Left colon (tissue), 2 donors: ENCODE data around the gene RRP15. TPM values are rescaled to one million over a fixed set of nuclear protein-coding genes. Genes with fewer than 3 reads are reported as not detected.
"Not testable (repeated sequence)": the region's sequence is repeated elsewhere in the genome, so short reads cannot be mapped to it uniquely, and the experiment has no call there.

Experiments
- ATAC-seq: fragments of 200-7000 bp; cut with Tn5 transposase; one replicate; pipeline ENCODE4 v1.9.1; 2020; ENCODE audit warnings: mild to moderate bottlenecking, moderate library complexity
- DNase-seq, 2 donors: peaks; one replicate each; pipeline ENCODE4 v3.0.0-alpha.2; 2020
- intact Hi-C, 2 donors: fragments of 100-400 bp; cut with DNase I in 1 of 2; cut with micrococcal nuclease in 1 of 2; formaldehyde crosslinking; loops; one replicate each; pipeline versions ENCODE4 v1.11.2 to v1.14.0; 2022; cut with DNase I, micrococcal nuclease
- total RNA-seq, 2 donors: library from RNA; stranded (reverse); fragmentation: NEBNext Ultra II Directional; extraction: Animal tissue kit (Norgen Biotek cat#: 25700); gene quantifications; one replicate each; pipeline ENCODE4 v1.2.1, GENCODE V29; 2021
- donor health status: DM: no; HTN: no; CAD: no.
- donor health status: DM: yes; HTN: yes; CAD: no.

RRP15 gene
- total RNA-seq, 2 donors from 2014 or later: 7.6 to 13.4 TPM

DNA sequence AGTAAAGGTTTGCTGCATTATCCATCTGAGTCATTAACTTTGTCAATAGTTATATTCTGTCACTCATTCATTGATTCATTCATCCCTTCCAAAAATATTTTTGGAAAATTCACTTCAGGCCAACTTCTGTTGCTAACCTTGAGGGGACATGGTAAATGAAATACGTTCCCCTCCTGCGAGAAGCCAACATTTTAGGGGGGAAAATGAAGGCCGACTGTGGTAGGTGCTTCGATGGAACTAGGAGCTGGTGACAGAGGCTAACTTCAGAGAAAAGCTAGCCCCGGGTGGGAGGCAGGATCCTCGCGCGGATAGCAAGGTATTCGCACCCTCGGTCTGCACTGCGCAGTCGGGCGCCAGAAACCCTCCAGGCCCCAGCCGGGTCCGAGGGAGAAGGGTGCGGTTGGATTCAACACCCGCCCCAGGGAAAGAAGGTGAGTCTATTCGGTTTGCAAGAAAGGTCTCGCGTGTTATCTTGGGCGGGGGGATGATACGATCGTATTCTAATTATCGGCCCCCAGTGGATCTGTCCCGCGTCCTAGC is 646 bp upstream of the RRP15 start:
- DNase-seq (no peak), ATAC-seq (peak; percentile 41)
- intact Hi-C loops: no loop called here

DNA sequence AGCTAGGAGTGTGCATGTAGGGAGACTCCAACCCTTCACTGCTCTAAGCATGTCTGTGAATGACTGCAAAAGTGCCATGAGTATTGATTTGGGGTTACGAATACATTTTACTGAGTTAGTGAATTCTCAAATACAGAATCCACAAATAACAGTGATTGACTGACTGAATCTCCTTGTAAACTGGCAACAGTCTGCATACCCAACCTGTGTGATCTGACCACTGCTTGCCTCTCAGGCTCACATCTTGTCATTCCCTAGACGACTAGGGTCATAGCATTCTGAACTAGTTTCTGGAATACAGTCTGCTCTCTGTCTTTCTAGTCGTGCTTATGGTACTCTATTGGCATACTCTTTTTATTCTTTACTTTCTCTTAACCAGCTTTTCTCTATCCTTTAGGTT is 7.4 kb downstream of the RRP15 start:
- ATAC-seq (no peak), DNase-seq (no peak)
- intact Hi-C loops: no loop called here

DNA sequence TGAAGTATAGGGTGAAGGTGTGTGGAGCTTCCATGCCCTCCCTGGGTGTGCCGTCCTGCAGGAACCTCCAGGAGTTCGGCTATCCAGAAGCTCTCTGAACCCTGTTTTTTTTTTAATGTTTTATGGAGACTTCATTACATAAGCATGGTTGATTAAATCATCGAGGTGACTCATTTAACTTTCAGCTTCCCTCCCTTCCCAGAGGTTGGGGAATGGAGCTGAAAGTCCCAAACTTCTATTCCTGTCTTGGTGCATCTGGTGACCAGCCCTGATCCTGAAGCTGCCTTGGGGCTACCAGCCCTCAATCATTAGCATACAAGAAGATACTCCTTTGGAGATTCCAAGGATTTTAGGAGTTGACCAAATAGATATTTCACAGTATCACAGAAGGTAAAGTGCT is 9.5 kb downstream of the RRP15 start:
- no peak for DNase-seq
- intact Hi-C loops: no loop called here
- no peak for ATAC-seq

DNA sequence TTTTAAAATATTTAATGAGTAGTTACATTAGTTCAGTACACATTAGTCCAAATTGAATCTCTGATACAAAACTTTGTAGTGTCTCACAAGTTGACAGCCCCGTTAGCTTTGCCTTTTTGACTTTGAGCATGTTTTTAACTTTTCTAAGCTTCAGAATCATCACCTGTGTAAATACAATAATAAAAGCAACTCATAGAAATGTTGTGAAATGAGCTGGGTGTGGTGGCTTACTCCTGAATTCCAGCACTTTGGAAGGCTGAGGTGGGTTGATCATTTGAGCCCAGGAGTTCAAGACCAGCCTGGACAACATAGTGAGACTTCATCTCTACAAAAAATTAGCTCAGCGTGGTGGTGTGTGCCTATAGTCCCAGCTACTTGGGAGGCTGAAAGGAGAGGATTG is 11.1 kb downstream of the RRP15 start:
- ATAC-seq (no peak), DNase-seq (no peak)
- intact Hi-C loops: no loop called here

DNA sequence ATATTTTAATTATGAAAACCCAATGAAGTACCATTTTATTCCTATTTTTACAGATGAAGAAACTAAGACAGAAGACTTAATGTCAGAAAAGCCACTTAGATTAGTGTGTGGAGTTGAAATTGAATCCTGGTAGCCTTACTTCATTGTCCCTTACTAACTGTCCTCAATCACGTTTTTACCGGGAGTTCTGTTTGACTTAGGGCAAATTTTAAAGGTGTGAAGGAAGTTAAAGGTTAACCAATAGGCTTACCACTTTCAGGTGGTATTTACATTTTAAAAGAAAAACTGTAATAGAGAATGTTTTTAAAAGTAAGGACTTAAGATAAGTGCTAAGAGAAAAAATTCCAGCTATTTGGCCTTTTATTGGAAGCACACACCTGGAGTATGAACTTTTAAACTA is 12.4 kb downstream of the RRP15 start:
- no peak for ATAC-seq
- no peak for DNase-seq
- intact Hi-C loops: no loop called here

DNA sequence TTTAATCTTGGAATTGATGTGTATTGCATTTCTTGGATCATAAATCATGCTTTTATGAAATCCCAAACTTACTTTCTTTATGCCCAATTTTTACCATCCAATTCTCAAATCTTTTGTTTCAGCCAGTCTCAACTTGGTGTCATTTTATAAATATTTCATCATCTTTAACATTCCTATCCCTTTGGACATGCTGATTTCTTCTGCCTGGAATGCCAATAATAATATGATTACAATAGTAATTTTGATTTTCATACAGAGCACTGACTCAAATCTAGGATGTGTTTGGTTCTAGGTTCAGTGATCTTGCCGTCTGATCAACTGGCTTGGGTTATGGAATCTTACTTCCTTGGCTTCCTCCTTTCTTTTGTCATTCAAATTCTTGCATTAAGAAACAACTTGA is 12.8 kb downstream of the RRP15 start:
- intact Hi-C loops: no loop called here
- DNase-seq (no peak), ATAC-seq (no peak)

DNA sequence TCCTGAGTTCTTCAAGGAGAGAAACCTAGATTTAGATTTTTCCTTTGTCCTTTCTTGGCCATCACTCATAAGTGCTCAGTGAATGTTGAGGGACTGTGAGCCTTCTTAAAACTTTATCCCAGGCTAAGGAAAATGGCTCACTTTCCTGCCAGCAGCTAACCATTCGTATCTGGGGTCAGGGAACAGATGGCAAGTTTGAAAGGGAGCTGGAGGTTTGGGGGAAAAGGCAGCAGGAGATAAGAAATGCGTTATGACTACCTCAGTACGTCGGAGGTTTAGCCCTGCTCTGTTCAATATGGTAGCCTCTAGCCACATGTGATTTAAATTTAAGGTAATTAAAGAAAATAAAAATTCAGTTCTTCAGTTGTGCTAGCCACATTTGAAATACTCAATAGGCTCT is 13.3 kb downstream of the RRP15 start:
- ATAC-seq (no peak), DNase-seq (no peak)
- intact Hi-C loops: no loop called here

DNA sequence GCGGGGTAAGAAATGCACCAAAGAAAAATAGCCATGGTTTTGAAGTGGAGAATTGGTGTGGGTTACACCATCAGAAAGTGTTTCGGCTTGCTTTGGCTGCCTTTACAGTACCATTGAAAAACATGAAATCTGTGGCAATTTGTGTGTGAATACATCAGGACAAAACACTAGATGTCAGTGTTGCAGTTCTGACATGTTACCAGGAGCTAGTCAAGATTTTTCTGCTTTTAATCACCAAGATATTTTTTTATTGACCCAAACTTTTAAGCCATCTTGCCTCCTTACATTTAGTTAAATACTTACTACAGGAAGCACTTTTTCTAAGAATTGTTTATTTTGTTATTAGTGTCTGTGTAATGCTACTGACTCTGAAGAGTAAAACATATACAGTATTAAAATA is 14.3 kb downstream of the RRP15 start:
- no peak for ATAC-seq
- intact Hi-C loops: no loop called here
- DNase-seq: no peak

DNA sequence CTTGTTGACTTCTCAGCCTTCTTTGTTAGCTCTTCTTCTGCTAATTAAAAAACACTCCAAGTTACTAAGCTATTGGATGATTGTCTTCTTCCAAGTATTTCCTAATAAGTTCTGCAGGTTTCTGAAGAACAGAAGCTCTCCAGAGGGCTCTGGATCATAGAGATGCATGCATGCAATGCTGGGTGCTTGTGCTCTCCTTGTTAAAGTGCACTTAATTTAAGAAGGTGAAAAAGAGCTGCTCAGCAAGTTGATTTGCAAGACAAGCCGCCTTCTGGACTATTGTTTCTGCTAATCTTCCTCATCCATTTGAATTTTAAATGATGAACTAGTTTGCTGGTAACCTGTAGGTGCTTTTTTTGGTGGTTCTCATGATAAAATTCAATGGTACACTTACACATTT is 16.1 kb downstream of the RRP15 start:
- intact Hi-C loops: no loop called here
- DNase-seq (no peak), ATAC-seq (no peak)

DNA sequence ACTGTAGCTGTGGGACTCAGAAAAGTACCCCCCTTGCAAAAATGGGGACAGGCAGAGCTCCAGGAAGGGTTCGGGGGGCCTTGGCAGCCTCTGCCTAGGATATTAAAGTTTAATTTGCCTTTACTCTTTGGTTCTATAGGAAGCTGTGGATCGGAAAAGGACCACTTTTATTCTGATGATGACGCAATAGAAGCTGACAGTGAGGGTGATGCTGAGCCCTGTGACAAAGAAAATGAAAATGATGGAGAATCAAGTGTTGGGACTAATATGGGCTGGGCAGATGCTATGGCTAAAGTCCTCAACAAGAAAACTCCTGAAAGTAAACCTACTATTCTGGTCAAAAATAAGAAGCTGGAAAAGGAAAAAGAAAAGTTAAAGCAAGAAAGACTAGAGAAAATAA is 17.1 kb downstream of the RRP15 start:
- intact Hi-C loops: no loop called here

DNA sequence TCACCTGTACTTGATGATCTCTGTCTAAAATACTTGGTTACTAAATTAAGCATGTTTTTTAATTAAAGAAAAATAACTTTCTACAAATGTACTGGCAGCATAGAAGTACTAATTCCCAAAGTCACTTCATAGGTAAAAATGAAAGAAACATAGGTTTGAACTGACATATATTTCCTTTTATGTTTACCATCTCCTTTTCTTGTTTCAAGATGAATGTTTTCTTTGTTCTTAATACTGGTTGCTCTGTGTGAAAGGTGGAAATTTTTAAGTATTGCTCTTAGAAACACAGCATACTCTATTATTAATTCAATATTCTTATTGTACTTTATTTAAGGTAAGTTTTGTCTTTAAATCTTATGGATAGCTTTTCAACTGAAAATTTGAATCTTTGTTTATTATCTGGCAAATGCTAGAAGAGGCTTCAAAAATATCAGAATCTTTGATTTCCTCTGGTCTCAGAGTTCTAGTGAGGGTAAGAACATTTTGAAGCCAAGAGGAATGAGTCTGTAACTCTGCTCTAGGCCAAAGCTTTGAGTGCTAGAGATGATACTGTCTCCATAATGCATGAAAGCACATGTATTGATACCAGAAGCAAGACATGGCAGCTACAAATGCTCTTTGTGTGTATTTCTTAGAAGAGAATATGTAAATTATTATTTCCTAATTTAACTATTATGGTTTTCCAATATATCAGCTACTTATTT is 18.2 kb downstream of the RRP15 start:
- intact Hi-C loops: no loop called here
- ATAC-seq (no peak), DNase-seq (no peak)

More for the DNA sequence above, 17.1 kb downstream of the RRP15 start:
- no peak for ATAC-seq
- DNase-seq: no peak

DNA sequence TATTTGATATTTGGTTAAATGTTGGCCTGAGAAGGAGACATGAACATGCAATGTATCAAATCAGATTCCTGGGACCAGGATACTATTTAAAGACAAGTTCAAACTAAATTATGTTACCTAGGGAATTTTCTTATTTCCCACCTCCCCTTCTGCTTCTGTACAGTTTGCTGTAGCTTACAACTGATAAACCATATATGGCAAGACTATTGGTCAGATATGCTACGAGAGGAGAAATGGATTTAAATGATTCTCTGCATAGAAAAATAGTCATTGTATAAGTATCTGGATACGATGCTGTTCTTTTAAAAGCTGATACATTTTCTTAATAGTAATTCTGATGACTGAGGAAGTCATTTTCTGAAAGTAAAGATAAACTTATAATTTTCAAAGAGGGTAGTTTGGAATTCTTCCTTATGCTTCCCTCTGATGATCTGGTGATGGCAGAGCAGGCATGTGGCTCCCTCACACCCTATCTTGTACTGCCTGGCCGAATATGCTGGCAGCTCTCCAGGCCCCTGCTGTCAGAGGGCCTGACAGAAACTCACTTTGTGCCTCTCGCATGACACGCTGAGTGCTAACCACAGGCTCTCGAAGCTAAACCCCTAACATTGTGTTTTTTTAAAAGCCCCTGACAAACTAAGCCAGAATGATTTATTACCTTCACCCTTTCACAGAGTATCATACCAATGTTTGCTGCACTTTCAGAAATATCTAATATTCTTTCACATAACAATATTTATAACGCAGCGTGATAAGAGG is 19.4 kb downstream of the RRP15 start:
- ATAC-seq (no peak), DNase-seq (no peak)
- intact Hi-C loops: no loop called here

DNA sequence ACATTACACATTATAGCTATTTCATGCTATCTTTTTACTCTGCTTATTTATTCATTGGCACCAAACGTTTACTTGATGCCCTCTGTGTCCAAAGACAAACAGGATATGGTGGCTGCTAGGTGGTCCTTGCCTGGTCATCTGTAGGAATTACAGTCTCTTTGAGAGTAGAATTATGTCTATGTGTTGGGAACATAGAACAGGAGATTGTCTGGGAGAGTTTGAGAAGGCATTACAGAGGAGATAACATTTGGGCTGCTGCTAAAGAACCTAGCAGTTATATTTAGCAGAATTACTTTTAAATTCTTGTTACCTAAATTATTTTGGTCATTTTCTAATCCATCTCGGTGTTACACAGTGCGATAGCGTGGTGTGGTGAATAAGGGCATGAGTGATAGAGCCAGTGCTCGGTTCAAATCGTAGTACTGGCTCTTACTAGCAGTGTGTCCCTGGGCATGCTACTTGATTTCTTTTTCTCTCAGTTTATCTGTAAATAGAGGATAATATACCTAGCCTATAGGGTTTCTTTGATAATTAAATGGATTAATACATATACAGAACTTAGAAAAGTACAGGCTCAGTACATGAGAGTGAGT is 20.5 kb downstream of the RRP15 start:
- DNase-seq (no peak), ATAC-seq (no peak)
- intact Hi-C loops: no loop called here

DNA sequence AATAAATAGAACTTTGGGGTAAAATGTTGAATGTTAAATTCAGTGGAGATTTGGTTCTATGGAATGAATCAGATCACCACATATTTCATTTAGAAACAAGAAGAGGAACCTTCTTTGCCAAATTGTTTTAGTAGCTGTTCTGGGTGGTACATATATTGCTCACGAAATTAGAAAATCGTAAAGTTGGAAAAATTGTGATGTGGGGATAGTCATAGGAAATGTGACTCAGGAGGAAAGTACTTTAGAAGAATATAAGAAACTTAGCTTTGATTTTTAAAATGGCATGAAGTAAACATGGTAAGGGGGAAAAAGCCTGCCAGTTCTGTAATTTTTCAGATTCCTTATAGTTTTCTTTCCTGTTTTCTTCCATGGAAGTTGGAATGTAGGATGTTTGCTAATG is 27.4 kb downstream of the RRP15 start:
- DNase-seq (no peak), ATAC-seq (no peak)
- intact Hi-C loops: no loop called here

DNA sequence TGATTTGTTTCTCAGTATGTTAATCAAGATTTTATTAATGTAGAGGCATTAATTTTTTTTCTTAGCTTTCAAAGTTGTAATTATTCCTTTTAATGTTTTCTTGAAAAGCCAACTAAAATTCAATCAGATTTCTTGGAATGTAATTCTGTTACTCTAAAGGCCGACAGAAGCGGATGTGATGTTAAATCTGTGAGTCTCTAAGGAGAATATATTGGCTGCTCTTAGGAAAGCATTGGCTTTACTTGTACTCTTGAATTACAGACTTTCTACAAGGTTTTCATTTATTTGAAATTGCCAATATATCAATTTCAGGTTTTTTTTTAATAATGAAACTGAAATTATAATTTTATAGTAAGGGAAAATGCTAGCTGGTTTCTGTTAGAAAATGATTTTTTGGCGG is 29.2 kb downstream of the RRP15 start:
- ATAC-seq: no peak

DNA sequence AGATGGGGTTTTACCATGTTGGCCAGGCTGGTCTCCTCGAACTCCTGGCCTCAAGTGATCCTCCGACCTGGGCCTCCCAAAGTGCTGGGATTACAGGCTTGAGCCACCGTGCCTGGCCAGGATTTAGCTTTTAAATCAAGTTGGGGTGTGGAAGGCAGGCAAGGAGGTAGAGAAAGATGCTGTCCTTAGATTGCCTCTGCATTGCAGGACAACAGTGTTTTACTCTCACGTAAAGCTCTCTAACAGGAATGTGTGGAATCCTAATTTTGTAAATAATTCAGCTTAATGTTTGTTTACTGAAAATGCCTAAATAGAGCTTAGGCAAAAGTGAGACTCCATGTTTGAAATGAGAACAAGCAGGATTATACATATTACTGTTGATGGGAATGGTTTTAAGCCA is 30.5 kb downstream of the RRP15 start:
- intact Hi-C loops: no loop called here
- DNase-seq (no peak), ATAC-seq (no peak)

More for the DNA sequence above, 29.2 kb downstream of the RRP15 start:
- DNase-seq: no peak
- intact Hi-C loops: no loop called here

DNA sequence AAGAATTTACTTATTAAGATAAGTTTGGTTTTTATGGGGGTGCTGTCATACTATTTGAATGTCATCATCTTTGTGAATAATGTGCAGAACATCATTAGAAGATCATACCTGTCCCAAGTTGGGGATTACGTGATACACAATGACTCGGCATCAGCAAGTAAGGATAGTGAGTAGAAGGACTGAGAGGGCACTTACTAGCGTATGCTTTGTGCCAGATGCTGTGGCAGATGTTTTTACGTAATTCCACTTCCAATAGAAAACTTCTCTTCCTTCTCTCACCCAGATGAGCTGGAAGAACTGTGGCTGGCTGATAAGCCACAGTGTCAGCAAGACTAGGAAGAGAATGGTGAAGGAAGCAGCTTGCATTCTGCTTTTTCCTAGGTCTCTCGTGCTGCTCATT is 32.0 kb downstream of the RRP15 start:
- ATAC-seq: no peak
- intact Hi-C loops: no loop called here
- DNase-seq: no peak

DNA sequence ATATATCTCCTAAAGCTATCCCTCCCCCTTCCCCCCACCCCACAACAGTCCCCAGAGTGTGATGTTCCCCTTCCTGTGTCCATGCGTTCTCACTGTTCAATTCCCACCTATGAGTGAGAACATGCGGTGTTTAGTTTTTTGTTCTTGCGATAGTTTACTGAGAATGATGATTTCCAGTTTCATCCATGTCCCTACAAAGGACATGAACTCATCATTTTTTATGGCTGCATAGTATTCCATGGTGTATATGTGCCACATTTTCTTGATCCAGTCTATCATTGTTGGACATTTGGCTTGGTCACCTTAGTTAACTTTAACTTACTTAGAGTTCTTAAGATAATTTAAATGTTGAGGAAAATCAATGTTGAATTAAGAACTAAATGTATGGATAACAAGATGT is 35.1 kb downstream of the RRP15 start:
- ATAC-seq, intact Hi-C loops, DNase-seq: not testable (repeated sequence)

DNA sequence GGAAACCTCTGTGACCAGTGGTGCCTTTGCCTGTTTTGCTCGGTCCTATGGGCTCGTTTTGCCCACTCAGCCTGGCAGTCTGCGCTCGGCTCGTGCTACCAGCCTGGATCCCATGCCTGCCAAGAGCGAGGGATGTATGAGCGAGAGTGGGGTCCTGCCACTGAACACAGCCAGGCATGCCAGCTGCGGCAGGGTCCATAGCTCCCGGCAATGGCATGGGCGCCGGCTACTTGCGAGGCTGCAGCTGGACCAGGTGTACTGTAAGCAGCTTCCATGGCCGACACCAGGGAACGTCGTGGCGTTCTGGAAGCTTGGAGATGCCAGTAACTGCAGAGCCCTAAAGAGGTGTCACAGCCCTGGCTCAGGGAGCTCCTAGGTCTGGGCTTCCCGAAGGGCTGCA is 37.7 kb downstream of the RRP15 start:
- no peak for ATAC-seq
- intact Hi-C loops: no loop called here
- no peak for DNase-seq

DNA sequence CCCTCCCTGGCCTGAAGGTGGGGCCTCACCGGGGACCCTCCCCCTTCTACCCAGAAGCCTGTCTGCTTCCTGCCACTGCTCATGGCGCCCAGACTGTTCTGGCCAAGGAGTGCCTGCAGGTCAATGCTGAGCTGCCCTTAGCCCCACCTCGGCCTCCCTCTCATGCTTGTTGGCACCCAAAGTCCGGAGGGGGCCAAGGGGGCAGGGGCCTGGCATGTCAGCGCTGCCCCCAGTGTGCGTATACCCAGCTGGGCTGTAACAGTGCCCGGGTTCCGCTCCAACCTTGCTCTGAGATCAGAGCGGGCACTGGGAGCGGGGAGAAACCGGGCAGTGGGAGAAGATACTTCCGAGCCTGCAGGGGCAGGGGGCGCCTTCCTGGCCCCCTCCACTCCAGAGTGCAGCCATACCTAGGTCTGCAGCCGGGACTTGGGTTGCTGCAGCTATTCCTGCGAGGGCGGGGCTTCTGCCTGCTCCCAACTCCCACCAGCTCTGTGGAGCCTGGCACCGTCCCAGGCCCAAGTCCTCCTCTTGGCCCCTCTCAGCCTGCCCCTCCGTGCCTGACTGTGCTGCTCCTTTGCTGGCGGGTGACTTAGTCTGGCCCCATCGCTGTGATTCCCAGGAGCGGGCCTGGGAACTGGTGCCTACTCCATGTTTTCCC is 38.6 kb downstream of the RRP15 start:
- DNase-seq: no peak
- intact Hi-C loops: no loop called here
- no peak for ATAC-seq
